GM11168 (cell line): ENCODE results near the gene CEMP1.
"Not testable (repeated sequence)": the region's sequence is repeated elsewhere in the genome, so short reads cannot be mapped to it uniquely, and the experiment has no call there.

Experiments
- in situ Hi-C: fragments of 300-500 bp; cut with MboI; formaldehyde crosslinking; loops from one replicate; pipeline ENCODE4 v1.12.0; 2022; ENCODE audit warnings: low sequenced_read_pairs; ENCODE audit not compliant: unreplicated experiment

The CEMP1 gene, protein sequence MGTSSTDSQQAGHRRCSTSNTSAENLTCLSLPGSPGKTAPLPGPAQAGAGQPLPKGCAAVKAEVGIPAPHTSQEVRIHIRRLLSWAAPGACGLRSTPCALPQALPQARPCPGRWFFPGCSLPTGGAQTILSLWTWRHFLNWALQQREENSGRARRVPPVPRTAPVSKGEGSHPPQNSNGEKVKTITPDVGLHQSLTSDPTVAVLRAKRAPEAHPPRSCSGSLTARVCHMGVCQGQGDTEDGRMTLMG

DNA sequence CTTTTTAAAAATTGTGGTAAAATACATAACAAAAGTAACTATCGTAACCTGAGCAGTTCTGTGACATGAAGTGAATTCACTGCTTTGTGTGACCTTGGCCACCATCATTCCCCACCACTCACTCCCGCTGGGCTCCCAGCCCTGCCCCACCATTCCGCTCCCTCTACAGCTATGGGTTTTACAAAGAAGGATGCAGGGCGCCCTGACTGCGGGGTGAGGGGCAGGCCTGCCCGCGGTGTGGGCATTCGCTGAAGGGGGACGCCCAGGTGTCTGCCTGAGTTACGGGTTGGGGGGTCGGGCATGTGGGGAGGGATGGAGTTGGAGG, at the start of gene CEMP1:
Gene CEMP1, minus strand, starts transcription at position 38 of the 325 bp plus-strand sequence. CDS start 335 bp downstream, outside the sequence.
- in situ Hi-C loops: no loop called here

DNA sequence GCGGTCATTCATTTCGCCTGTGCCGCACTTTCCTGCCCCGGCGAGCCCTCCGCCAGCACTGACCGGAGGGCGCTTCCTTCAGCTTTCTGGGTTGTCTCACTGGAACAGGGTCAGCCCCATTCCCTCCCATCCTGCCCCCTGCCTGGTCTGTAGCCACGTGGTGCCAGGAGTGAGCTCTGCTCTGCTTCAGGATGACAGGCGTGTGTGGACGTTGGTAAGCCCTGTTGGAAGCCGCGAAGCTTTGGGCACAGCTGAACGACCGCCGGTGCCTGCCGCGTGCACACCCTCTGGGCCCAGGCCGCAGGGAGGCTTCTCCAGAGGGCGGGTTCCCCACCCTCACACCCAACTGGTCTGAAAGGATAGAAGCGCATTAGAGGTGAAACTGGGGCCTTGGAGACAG, 49.6 kb upstream of the CEMP1 start:
- in situ Hi-C loops: loop anchor here (5.0 kb wide), 1 partner anchor 36 kb away; no protein-coding TSS in a partner anchor

DNA sequence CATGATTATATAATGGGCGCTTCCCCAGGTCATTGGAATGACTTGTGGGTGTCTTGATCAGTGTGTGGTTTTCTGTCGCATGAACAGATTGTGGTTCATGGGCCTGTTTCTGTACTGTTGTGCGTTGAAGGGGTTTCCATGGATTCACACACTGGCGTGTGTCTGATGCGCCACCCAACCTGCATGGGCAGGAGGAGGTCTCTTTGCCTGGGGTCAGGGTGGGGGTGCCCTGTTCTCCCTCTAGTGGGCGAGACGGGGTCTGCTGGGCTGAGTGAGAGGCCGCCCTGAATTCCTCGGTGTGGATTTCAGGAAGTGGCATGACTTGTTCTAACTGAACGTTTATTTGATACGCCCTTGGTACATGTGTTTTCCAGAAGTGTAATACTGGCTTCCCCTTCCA, 48.9 kb upstream of the CEMP1 start:
- in situ Hi-C loops: loop anchor here (5.0 kb wide), 1 partner anchor 37 kb away; no protein-coding TSS in a partner anchor

DNA sequence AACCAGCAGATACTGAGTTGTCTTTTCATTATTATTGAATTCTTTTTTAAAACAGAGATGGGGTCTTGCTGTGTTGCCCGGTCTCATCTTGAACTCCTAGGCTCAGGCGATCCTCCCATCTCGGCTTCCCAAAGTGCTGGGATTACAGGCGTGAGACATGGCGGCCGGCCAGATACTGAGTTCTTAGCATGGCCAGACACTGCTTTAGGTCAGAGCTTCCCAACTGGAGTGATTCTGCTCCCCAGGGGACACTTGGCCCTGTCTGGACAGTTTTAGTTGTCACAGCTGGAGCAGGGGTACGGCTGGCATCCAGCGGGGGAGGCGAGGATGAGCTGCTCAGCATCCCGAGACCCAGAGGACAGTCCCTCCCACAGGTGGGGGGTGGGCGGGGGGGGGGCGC, 47.7 kb upstream of the CEMP1 start:
- in situ Hi-C loops: not testable (repeated sequence)

DNA sequence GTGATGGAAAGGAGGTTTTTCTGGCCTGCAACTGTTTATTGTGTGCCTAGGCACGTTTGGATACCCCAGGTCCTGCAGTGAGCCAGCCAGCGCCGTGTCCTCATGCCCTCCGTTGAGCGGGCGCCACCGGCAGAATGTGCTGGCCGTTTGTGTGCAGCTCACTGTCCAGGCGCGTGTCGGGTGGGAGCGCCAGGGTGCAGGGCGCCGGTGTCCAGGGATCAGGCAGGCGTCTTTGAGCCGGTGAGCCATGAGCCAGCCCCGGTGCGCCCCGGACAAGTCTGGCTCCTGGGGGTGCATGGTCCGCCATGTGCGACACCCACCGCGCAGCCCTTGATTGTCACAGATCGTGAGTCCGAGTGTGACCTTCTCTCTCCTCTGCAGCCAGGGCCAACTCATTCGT, 45.8 kb upstream of the CEMP1 start:
- in situ Hi-C loops: not testable (repeated sequence)

DNA sequence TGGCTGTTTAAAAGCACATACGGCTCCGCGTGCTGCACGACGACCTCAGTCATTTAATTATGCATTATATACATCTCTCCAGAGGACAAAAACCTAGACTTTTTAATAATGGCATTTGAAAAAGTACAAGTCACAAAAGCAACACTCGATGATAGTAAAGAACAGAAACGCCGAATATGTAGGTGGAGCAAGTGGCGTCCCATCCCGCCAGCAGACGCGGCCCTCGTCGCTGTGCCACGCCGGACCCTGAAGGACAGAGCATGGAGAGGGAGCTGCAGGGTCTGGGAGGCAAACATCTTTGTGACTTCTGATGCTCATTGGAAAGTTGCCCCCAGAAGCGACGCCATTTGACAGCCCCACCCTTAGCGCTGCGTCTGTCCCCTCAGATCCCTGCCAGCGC, 44.6 kb upstream of the CEMP1 start:
- in situ Hi-C loops: not testable (repeated sequence)

DNA sequence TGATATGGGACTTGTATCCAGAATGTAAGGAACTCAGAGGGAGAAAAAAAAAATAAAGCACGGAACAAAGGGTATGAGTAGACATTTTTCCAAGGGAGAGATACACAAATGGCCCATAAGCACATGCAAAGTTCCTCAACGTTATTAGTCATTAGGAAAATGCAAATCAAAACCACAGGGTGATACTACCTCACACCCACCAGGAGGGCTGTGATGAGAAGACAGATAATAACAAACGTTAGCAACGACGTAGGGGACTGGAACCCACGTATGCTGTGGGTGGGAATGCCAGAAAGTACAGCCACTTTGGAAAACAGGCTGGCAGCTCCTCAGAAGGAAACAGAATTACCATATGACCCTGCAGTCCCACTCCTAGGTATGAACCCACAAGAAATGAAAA, 41.5 kb upstream of the CEMP1 start:
- in situ Hi-C loops: not testable (repeated sequence)

DNA sequence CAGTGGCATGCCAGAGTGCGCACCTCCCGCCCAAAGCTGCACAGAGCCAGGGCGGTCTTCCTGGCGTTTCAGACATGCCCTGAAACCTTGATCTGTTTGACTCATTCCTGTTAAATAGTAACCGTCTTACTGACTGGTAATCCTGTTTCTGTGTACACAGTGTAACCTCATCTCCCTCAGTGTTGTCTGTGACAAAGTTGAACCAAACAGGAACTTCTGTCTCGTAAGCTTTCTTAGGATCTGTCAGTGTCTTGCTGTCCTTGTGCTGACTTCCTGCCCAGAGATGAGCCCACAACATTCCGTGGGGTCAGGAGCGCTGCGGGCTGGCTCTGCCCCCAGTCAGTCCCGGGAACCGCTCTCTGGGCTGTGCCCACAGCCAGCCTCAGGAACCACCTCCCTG, 37.4 kb upstream of the CEMP1 start:
- in situ Hi-C loops: not testable (repeated sequence)

DNA sequence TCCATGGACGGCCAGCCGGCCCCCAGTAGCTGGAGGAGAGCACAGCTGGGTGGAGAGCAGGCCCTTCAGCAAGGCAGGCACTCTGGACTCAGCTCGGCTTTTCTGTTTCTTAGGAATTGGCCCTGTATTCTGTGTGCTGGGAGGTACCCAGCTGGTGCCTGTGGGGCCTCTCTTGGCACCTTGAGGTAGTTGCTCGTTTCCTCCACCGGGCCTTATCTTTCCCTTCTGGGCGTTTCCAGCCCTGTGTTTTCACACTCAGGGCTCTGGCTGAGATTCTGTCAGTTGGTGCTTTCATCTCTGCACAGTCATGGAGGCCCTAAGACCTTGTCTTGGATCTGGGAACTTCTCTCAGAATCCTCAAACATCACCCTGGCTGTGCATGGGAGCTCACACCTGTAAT, 36.3 kb upstream of the CEMP1 start:
- in situ Hi-C loops: not testable (repeated sequence)

DNA sequence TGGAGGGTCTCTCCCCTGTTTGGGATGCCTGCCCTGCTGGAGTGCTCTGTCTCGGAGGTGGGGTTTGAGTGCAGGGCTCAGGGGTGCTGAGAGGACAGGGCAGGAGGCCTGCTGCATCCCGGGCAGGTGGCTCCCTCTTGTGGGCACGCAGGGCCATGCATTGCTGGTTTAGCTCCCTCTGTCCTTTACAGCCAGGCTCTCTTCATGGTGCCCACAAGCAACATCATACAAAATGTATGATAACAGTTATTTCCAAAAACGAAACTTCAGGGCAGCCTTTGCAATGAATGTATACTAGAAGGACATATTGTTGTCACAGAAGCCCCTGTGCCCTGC, 29.6 kb upstream of the CEMP1 start:
- in situ Hi-C loops: not testable (repeated sequence)

DNA sequence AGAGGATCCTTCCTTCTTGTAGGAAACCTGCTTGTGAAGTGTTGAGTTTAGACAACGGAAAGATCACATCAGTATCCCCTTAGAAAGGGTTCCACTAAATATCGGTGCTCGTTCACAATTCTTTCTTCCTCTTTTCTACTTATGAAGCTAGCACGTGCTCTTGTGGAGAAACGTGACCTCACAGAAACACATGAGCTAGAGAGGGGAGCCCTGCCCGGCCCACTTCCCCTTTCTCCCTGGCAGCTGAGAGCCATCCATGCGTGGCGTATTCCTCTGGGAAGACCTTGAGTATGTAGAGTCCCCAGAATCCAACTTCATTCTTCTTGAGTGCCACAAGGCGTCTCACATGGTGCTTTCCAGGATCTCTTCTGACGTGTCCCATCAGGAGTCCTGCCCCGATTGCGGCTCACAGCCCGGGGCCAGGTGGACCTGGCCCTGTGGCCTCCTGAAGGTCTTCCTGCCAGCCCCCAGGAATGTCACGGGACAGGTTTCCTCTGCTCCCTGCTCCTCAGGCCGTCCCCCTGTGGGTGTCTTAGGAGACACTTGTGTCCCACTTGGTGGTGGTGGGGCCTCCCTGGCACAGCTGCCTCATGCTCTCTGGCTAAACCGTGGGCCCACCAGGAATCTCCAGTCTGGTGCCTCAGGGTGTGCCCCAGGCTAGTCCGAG, 29.1 kb upstream of the CEMP1 start:
- in situ Hi-C loops: not testable (repeated sequence)

DNA sequence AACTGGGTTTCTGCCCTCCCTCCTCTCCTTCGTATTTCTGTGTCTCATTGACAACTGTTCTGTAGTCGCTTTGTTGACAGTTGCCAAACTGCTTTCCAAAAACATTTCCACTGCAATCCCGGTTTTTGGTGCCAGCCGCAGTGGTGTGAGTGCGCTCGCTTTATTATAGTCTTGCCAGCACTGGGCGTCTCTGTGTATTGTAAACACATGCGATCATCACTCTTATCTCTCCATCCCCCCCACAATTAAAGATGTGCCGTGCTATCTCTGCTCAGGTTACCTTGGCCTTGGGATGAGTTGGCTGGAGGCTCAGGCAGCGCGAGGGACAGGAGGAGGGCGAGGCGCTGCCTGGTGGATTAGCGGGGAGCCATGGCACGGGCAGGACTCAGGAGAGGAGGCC, 25.9 kb upstream of the CEMP1 start:
- in situ Hi-C loops: not testable (repeated sequence)

DNA sequence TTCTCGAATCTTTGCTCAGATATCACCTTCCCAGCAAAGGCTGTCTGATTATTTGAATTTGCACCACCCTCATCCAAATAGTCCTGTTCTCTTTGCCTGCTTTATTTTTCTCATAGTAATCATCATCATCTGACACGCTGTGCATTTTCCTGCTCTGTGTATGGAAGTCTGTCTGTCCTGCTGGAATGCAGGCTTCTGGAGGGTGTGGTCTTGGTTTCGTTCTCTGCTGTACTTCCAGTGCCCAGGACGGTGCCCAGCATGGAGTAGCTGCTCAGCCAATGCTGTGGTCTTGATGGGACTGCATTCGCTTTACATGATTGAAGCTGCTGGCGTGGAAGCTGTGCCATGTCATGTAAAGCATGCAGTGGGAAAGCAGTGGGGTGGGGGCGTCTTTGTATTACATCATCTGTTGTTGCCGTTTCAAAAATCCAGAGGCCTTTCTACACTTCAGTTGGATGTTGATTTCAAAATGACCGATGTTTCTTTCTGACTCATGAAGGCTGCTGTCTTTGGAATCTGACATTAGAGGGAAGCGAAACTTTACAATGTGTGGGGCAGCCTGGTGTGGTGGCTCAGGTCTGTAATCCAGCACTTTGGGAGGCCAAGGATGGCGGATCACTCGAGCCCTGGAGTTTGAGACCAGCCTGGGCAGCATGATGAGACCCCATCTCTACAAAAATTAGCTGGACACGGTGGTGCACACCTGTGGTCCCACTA, 23.7 kb upstream of the CEMP1 start:
- in situ Hi-C loops: not testable (repeated sequence)

DNA sequence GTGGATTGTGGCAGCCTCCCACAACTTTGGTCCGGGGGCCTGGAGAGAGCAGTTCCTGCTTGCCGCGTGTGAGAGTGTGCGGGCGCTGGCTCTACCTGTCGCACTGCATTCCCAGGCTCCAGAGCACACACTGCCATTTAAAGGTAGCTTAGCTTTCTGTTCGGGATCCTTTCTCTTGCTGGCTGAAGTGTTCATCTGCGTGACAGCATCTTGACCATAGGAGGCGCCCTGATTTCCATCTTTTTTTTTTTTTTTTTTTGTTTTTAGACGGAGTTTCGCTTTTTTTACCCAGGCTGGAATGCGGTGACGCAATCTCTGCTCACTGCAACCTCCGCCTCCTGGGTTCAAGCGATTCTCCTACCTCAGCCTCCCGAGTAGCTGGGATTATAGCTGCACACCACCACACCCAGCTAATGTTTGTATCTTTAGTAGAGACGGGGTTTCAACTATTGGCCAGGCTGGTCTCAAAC, 20.2 kb upstream of the CEMP1 start:
- in situ Hi-C loops: not testable (repeated sequence)

DNA sequence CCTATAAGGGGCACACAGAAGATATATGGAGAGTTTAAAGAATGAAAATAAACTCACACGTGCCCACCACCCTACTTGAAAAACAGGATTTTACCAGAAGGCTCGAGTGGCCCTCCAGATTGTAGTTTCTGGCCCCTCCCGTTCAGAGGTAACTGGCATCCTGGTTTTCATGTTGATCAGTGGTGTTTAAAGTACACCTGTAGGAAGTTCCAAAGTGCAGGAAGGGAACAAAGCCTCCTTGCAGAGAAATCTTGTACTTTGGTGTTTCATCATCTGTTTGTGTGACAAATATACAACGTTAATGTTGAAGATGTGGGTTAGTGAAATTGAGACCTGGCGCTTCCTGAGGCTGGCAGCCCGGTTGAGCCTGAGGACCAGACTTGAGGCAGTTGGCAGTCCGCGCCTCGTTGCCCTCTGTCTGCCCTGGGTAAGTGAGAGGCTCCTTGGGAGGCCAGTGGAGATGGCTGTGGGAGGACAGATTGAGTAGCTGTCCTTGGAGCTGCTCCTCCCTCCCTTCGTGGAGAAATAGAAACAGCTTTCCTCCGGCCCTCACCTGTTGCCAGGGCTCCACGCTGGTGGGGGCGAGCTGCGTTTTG, 19.2 kb upstream of the CEMP1 start:
- in situ Hi-C loops: not testable (repeated sequence)

DNA sequence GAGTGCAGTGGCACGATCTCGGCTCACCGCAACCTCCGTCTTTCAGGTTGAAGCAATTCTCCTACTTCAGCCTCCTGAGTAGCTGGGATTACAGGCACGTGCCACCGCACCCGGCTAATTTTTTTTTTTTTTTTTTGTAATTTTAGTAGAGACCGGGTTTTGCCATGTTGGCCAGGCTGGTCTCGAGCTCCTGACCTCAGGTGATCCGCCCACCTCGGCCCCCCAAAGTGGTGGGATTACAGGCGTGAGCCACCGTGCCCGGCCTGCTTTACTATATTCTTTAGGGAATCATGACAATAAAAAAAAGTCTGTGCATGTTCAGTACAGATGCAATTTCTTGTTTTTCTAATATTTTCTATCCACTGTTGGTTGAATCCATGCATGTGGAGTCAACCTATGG, 12.6 kb upstream of the CEMP1 start:
- in situ Hi-C loops: loop anchor here (5.0 kb wide), 1 partner anchor 114 kb away; no protein-coding TSS in a partner anchor

DNA sequence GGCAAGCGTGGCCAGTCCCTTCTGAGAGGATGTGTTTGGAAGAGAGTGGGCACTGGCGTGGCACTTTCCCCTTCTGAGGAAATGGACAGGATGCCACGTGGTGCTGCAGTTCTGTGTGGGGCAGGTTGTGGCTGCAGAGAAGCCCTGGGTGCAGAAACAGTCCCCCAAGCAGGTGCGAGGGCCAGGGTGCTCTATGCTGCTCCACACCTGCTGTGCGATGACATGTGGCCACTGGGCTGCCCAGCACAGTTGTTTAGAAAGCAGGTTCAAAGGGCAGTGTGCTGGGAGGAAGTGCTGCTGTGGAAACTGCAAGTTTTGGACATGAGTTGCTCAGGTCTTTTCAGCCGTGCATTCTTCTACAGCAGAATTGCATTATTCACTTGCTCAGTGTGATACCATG, 10.2 kb upstream of the CEMP1 start:
- in situ Hi-C loops: loop anchor here (5.0 kb wide), 1 partner anchor 116 kb away; no protein-coding TSS in a partner anchor

DNA sequence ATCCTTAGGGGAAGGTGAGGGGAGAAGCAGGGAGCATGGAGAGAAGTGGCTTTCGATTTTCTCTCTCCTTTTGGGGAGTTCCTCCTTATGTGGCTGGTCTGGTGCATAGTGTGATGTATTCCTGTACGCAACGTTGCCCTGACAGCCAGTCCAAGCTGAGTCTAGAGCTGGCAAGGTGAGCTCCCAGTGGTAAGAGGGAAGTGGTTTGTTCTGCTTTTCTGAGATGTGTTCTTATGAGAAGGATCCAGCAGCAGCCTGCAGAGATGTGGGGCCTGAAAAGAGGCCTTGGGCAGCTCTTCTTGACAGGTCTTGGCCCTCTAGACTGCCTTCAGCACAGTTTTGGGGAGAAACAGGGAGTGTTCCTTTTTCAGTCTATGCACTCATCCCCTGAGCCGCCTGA, 9.7 kb upstream of the CEMP1 start:
- in situ Hi-C loops: loop anchor here (5.0 kb wide), 1 partner anchor 116 kb away; no protein-coding TSS in a partner anchor

DNA sequence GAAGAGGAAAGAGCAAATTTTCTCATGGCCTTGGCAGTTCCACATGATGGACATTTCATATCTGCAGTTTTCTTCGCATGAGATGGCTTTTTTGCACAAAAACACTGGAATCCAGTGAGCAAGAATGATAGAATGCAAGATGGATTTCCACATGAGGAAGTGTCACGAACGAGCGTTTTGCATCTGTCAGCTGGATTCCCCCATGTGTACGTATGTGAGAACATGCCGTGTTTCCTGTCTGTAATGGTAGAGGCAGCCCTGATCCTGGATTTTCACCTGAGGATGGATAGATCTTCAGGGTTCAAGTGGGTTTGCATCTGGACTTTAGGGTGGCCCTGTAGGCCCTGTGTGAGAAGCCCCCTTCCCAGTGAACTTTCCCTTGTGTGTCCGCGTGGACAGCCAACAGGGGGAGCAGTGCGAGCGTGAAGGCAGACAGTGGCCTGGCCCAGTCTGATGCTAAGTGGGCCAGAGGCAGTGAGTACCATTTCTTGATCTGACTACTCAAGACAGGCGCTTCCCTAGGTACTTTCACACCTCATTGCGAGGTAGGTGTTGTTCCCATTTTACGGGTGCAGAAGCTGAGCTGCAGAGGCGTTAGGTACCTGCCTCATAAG, 8.7 kb upstream of the CEMP1 start:
- in situ Hi-C loops: loop anchor here (5.0 kb wide), 1 partner anchor 117 kb away; no protein-coding TSS in a partner anchor

DNA sequence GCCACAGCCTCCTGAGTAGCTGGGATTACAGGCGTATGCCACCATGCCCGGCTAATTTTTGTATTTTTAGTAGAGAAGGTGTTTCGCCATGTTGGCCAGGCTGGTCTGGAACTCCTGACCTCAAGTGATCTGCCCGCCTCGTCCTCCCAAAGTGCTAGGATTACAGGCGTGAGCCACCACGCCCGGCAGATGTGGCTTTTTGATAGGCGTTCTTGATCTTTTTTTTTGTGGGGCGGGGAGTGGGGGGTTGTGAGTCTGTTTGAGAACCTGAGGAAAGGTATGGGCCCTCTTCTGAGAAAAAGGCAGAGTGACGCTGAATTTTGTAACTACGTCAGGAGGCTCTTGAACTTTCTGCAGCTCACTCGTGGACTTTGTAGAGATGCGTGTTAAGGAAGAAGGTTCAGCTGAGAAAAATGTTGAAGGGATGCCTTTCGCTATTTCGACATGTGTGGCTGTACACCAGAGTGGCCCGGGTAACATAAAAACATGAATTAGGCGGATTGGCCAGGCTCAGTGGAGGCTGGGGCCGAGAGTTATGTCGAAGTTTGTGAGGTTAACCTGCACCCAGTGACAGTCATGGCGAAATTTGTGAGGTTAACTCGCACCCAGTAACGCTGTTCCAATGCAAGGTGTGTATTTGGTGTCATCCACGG, 8.1 kb upstream of the CEMP1 start:
- in situ Hi-C loops: not testable (repeated sequence)
